ENCODE measurements around the gene JMJD1C.

JMJD1C gene

GRCh38 chr10:63209705-63210104 lies 256.1 kb downstream of the JMJD1C start:
- H3K4me3 ChIP-seq (ENCODE audit: low read depth, low read length) = no peak overlapping the region
- no peak for TF ChIP-seq CTCF (IDR thresholded peaks at IDR 0.05; ENCODE audit: low read depth, low read length)

- TF ChIP-seq CTCF (IDR thresholded peaks at IDR 0.05; ENCODE audit: low read depth, low read length) = no peak
- no peak overlapping the region for H3K4me3 ChIP-seq (ENCODE audit: low read depth, low read length)
Measured at GRCh38 chr10:63208986-63209385, 256.8 kb downstream of the JMJD1C start.

- no peak for TF ChIP-seq CTCF (IDR thresholded peaks at IDR 0.05; ENCODE audit: low read depth, low read length)
- peak overlapping the region; percentile 23 for H3K4me3 ChIP-seq (ENCODE audit: low read depth, low read length)
Measured at GRCh38 chr10:63206997-63207811, 258.6 kb downstream of the JMJD1C start.

- no peak for TF ChIP-seq CTCF (IDR thresholded peaks at IDR 0.05; ENCODE audit: low read depth, low read length)
- no peak overlapping the region for H3K4me3 ChIP-seq (ENCODE audit: low read depth, low read length)
Measured at GRCh38 chr10:63206576-63206975, 259.2 kb downstream of the JMJD1C start.

GRCh38 chr10:63205421-63205820 lies 260.4 kb downstream of the JMJD1C start:
- H3K4me3 ChIP-seq (ENCODE audit: low read depth, low read length) = no peak overlapping the region

GRCh38 chr10:63204667-63205391 lies 260.9 kb downstream of the JMJD1C start:
- H3K4me3 ChIP-seq (ENCODE audit: low read depth, low read length) = no peak overlapping the region
- no peak for TF ChIP-seq CTCF (IDR thresholded peaks at IDR 0.05; ENCODE audit: low read depth, low read length)

More at GRCh38 chr10:63205421-63205820, 260.4 kb downstream of the JMJD1C start:
- TF ChIP-seq CTCF (IDR thresholded peaks at IDR 0.05; ENCODE audit: low read depth, low read length) = no peak

GRCh38 chr10:63201118-63201517 lies 264.7 kb downstream of the JMJD1C start:
- H3K4me3 ChIP-seq (ENCODE audit: low read depth, low read length) = no peak overlapping the region
- no peak for TF ChIP-seq CTCF (IDR thresholded peaks at IDR 0.05; ENCODE audit: low read depth, low read length)
